NCI-H1930 (cell line): Measurements from ENCODE around the gene BAHCC1.

ENCODE experiments used
- DNase-seq, 2 experiments: peaks; one replicate each; lab custom pipeline; 2025; lab: John Stamatoyannopoulos, UW

The BAHCC1 gene

DNA sequence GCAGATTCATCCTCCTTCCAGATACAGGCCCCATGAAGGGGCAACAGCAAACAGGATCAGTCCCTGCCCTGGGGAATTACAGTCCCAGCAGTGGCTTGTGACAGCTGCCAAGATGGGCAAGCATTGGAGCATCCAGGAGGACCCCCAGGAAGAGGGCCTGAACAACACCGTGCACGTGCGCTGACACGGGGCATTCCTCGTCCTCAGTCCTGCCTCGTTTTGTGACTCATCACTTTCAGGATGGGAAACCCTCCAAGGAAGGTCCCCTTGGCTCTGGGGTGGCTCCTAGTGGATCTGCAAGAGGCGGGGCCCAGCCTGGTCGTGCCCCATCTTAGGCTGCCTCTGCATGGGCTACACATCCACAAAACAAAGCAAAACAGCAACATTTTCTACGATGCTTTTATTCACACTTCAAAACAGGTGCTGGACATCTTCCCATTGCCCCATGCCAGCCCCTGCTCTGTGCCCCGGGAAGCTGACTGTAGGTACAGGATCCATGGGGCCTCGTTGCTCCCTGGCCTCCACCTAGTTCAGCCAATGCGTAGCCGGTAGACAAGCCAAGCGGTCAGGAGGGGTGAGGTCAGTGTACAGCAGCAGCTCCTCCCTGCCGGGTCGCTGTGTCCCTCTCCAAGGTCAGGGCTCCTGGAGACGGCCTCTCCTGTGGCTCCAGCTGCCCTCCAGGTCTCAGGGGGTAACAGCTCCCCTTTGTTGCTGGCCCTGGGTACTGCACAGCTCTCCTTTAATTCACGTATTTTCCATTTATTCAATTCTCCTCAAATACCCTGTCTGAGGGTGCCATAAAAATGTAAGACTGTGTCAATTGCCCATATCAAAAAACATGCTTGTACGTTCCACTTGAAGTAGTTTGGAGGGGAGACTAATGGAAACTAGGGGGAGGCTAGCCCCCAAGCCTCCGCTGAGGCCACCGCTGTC, 85.1 kb downstream of the BAHCC1 start:
- DNase-seq = no peak

DNA sequence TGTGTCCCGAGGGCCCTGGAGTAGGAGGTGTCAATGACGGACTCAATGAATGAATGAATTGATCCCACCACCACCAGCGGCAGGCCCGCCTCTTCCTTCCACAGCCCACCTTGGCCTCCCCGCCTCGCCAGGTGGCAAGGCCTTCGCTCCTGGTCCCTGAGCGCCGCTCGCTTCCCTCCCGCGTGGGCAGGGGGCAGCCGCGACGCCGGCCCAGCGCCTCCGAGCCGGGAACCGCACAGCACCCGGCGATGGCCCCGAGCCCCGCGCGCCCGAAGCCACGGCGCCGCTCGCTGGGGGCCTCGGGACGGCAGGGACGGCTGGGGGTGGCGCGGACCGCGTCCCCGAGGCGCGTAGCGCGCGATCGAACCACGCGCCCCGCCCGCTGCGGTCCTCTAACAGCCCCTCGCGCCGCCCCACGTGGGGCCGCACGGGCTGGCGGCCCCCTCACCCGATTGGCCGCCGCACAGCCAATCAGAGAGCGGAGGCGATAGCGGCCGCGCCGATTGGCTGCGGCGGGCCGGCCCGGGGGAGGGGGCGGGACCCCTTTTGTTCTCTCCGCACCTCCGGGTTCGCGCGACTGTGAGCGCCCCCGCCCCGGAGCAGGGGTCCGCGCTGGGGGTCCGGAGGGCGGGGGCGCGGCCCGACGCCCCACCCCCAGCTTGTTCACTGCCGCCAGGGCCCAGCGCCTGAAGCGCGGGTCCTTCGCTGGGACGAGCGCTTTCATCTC, 86.0 kb downstream of the BAHCC1 start:
- peak; percentile 83 to 92 for DNase-seq

DNA sequence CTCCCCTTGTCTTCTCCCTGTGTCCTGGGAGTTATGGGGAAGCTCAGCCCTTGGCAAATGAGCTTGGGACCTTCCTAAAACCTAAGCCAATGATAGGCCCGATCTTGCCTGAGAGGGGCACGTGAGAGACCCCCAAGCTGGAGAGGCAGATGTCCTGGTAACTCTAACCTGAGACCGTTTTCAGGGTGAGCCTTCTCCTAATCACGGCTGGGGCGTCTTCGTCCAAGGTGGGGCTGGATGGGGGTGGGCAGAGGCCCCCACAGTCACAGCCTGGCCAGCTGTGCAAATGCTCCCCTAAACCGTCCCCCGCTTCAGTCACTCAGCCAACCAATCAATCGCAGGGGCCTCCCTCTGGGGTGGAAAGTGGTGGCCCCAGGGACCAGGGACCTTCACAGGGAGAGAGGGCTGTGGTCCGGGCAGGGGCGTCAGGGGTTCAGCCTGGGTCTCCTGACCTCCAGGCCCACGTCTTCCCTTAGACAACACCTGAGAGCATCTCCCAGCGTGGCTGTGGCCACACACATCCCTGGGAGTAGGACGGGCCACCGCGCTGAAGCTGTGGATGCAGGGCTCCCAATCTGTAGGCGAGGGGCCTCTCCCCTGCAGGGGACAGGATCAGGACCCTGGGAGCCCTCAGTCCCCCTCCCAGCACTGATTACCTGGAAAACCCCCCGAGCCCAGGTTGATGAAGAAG, 86.7 kb downstream of the BAHCC1 start:
- DNase-seq = no peak

DNA sequence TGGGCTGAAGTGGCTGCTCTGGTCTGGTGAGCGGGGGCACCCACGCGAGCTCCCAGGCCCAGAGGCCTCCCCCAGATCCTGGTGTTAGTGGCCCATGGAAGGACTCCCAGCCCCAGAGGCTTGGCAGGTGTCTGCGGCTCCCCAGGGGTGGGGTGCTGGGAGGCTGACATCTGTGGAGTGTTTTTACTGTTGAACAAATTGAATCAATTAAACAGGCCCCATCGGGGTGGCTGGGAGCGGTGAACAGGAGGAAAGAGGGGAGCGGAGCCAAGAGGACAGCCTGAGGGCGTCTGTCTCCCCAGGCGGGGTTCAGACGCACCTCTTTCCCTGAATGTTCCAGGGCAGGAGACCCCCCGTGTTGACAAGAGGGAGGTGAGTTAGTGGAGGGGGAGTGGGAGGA, 87.4 kb downstream of the BAHCC1 start:
- no peak for DNase-seq

DNA sequence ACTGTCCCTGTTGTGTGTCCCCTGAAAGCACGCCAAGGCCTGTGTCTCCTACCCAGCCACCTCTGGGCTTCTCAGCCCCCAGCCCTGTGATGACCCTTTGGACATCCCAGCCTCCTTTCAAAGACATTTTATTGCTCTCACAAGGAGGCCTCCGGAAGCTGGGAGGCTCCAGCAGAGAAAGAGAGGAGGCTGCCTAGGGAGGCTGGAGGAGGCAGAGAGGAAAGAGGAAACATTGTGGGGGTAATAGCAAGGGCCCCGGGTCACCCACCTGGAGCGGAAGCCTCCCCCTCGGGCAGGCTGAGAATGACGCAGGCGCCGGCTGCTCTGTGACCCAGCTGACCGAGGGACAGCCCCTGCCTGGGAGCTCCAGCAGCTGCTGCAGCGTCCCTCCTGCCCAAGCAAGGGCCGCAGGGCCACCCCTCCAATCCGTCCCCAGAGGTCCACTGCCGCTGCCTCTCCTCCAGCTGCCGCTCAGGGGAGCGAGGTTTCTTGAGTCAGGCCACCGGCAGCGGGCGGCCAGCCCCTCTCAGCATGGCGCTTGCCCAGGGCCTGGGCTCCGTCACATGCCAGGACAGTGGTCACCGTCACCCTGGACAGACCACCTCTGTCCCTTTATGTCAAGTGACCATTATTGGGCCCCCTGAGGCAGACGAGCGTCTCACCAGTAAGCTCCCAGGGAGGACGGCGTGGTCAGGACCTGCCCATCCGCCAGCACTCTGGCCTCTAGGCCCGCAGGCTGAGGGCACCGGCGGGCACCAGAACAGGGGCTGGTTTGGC, 88.0 kb downstream of the BAHCC1 start:
- DNase-seq = no peak

DNA sequence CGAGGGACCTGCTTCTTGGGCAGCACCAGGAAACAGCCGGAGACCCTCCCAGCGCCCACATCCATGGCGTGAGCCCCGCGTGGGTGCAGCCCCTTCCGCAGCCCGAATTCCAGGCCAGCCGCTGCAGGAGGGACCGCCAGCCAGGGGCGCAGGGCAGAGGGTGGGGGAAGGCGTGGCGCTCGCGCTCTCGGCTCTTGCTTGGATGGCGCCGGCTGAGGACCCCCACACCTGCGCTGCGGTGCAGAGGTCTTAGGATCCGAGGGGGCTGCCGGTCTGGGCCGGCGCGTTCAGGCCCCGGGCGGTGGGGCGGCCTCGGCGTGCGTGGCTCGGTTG, 88.6 kb downstream of the BAHCC1 start:
- no peak for DNase-seq

DNA sequence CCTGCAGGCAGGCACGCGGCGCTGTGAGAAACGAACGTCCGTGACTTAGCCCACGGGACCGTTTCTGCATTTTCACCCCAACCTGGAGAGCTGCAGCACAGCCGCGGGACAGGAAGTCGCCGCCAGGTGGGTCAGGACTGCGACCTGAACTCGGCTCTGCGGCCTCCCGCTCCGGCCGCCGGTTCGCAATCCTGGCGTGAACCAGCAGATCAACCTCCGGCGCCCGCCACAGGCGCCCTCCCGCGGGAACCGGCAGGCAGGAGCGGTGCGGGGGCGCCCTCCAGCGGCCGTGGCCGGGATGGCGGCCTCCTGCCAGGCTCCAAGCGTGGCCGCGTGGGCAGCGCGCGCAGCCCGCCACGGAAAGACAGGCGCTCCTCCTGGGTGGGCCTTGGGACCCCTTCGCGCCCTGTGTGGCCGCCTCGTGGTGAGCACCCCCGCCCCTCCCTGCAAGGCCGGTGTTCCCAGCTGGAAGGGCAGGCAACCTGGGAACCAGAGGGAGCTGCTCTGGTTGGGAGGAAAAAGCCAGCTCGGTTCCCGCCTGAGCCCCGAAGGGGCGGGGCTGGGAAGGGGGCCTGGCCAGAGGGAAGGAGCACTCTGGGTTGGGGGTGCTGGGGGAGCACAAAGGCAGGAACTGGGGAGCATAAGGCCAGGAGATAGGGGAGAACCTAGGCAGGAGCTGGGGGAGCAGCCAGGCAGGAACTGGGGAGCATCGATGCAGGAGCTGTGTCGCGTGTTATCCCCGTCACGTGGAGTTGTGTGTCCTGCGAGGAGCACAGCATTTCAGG, 89.1 kb downstream of the BAHCC1 start:
- DNase-seq = peak; percentile 84 to 88

DNA sequence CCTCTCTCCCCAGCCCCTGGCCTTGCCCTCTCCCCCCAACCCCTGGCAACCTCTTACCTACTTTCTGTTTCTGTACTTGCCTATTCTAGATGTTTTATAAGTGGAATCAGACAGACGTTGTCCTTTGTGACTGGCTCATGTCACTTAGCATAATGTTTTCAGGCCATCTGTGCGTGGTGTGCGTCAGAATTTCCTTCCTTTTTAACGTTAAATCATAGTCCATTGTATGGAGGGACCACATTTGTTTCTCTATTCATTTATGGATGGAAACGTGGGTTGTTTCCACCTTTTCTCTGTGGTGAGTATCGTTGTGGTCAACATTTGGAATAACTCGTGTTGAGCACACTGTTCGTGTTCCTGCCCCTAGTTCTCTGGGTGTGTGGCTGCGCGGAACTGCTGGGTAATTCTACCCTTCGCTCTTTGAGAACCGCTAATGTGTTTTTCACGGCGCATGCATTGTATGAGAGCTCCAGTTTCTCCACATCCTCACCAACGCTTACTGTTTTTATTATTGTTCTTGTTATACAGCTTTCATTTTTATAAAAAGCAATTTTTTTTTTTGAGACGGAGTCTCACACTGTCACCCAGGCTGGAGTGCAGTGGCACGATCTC, 91.0 kb downstream of the BAHCC1 start:
- DNase-seq = no peak

DNA sequence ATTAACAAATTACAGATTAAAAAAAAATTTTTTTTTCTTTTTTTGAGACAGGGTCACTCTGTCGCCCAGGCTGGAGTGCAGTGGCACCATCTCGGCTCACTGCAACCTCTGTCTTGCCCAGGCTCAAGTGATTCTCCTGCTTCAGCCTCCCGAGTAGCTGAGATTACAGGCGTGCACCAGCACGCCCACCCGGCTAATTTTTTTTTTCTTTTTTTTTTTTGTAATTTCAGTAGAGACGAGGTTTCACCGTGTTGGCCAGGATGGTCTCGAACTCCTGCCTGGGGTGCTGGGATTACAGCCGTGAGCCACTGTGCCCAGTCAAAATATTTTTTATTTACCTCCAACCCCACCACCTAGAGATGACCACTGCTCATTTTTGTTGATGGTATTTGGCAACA, 91.8 kb downstream of the BAHCC1 start:
- no peak for DNase-seq

DNA sequence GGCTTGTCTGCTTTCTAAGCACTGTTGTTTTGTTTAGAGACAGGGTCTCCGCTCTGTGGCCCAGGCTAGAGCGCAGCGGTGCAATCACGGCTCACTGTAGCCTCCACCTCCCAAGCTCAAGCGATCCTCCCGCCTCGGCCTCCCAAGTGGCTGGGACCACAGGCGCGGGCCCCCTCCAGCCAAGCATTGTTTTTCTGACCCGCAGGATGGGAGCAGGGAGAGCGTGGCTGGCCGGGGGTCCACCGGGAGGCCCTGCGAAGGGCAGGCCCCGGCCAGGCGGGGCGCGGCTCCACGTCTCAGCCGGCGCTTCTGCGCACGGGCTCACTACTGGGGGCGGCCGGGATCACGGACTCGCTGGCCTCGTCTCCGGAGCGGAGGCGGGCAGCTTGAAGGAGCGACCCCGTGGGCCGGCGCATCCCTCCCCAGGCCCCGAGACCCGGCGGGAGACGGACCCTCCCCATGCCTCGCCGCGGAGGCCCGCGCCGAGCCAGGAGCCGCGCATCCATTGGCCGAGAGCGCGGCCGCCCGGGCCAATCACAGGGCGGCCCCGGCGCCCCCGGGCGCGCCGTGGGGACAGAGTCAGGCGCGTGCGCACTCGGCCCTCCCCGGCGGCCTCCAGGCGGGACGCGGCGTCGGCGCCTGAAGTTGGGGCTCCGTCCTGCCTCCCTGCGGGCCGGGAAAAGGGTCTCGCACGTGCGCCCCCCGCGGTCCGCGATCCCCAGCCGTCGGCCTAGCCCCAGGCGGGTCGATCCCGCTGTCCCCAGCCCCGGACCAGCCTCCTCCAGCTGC, 92.4 kb downstream of the BAHCC1 start:
- peak; percentile 69 to 90 for DNase-seq

DNA sequence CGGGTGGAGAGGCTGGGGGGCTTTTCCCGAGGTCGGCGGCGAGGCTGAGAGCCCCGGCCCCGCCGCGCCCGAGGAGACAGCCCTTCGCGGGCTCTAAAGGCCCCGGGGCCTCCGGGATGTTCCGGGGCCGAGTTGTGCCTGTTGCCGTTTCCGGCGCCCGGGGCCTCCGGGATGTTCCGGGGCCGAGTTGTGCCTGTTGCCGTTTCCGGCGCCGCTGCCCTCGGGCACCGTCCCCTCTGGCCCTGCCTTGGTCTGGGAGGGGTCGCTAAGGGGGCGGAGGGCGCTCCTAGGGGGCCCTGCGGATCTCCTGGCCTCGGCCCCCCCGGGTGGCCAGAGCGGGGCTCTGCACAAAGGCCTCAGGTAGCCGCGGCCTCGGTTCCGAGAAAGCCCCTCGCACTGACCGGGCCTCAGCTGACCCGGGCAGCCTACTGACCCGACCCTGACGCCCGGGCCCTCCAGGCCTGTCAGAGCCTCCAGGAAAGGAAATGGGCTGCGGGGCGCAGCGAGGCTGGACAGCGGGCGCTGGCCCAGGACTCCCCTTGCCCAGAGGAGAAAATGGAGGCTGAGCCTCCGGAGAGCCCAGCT, 93.1 kb downstream of the BAHCC1 start:
- no peak for DNase-seq

DNA sequence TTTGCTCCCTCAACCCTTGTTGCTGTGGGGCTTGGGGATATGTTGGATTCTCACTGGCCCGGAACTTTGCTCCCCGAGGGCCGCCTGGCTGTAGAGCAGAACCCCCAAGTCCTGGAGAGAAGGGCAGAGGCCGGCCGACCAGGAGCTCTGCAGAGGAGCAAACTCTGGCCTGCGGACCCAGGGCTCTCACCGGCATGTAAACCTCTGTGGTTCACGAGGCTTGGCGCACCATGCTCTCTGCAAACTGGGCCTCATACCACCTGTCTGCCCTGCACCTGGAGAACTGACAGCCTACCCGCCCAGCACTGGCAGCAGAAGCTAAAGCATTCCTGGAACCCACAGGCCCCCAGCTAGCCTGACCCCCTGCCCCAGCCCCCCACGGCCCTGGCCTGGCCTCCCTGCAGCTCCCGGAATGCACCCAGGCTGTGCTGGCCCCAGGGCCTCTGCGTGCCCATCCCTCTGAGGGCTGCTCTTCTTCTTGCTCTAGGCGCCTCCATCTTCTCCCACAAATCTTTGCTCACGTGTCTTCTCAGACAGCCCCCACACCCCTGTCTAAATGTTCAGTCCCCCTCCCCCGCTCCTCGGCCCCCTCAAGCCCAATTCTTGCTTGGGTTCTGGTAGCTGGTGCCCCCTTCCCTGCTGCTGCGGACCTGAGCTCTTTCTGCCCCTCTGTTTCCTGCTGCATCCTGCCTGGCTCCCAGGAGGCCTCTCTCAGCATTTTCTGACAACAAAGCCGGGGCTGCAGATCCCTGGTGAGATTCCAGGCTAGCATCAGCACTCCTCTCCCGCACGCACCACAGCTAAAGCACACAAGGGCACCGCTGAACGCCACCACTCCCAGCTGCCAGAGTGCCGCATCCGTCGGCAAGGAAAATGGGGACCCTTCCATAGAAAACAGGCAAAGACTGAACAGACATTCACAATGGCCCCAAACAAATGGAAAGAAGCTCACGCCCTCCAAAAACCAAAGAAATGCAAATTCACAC, 94.0 kb downstream of the BAHCC1 start:
- peak; percentile 30 to 40 for DNase-seq

DNA sequence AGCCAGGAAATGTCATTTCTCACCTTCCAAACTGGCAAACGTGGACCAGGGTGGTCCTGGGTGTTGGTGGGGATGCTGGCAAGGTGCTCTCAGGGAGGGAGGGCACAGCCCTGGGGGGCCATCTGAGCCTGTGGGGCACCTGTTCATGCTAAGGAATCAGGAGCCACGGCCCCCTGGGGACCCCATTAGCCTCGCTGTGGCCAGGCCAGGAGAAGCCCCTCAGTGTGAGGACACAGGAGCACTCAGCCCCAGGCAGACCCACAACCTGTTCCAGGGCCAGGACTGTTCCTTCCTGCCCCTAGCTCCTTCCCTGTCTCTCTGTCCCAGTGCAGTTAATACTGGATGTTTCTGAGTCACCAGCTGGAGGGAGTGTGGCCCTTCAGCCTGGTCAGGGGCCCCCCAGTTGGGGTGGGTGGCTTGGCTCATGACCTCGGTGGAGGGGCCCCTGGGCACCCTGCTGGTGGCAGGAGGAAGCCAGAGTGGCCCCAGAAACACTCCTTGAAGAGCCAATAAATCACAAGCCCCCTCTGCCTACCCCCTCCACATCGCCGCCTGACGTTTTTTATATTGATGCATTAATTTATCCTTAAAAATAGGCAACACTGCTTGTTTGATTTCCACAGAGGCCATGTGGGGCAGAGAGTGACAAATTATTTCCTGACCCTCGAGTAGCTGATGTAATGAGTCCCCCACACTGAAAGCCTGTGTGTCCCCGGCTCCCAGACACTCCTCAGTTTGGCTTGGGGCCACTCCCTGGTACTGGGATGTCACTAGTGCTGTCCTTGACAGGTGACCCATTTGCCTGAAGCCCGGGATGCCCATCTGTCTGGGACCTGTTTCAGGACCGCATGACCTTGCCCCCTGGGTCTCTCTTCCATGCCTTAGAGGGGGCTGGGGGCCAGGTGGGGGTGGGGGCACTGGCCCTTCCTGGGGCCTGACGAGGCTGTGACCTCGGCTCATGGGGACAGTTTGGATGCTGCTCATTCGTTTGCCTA, 95.0 kb downstream of the BAHCC1 start:
- no peak for DNase-seq

DNA sequence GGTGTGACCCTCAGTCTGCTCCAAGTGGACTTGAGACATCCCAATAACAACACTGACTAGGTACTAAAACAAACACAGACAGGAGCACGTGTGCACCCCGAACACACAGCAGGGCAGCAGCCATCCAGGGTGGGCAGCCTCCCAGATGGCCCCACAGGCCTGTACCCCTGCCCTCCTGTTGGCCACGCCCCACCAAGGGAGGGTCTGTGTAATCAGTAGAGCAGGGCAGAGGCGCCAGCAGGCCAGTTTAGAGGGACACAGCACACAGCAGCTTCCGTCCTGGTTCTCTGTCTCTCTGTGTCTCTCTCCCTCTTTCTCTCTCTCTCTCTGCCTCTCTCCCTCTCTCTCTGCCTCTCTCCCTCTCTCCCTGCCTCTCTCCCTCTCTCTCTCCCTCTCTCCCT, 95.9 kb downstream of the BAHCC1 start:
- no peak for DNase-seq

DNA sequence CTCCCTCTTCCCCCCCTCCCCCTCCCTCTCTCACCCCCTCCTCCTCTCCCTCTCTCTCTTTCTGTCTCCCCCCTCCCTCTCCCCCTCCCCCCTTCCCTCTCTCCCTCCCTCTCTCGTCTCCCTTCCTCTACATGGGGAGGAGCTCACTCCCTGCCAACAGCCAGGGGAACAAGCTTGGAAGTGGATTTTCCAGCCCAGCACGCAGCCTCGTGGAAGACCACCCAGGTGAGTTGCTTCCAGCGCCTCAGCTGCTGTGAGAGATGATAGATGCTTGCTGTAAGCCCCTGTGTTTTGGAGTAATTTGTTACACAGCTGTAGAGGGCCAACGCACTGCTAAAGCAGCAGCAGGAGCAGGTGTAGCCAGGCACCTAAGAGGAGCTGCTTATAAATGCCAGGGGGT, 96.5 kb downstream of the BAHCC1 start:
- DNase-seq = no peak

DNA sequence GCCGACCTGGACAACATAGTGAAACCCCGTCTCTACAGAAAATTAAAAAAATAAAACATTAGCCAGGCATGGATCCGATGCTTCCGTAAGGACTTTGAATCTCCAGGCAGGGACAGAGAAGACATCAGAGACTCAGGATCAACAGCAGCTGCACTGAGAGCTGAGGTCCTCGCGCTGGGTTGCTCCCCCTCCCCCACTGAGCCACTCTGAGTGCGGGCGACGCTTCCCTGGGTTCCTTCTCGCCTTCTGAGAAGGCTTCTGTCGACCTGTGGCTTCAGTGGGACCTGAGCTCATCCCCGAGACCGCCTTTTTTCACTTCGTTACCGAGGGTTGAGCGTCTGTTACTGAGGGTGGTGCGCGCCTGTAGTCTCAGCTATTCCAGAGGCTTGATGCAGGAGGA, 96.9 kb downstream of the BAHCC1 start:
- DNase-seq = no peak

DNA sequence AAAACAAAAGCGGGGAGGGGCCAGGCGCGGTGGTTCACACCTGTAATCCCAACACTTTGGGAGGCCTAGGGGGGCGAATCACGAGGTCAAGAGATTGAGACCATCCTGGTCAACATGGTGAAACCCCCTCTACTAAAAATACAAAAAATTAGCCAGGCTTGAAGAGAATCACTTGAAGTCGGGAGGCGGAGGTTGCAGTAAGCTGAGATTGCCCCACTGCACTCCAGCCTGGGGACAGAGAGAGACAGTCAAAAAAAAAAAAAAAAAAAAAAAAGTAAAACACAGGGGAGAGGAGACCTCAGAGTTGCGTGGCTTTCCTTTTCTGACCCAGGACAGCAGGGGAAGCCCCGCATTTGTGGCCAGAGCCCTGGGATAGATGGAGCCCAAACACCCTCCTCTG, 97.4 kb downstream of the BAHCC1 start:
- no peak for DNase-seq
